Measurements from ENCODE around the gene KAZN. TPM values are rescaled to one million over a fixed set of nuclear protein-coding genes. Genes with fewer than 3 reads are reported as not detected.

Gene KAZN
- total and polyA plus RNA-seq, 4 experiments from 2014 or later, result 0.08 to 0.47 TPM; not detected in 2

- POLR2A ChIA-PET (ENCODE audit: partially characterized antibody), result no interaction called here
- H3K4me3 Mint-ChIP-seq, result no peak overlapping the region
- no peak for DNase-seq
- no peaks in the 10 kb centered on the region for H3K27me3 ChIP-seq (ENCODE audit: insufficient read depth, low read length)
- H3K9me3 Mint-ChIP-seq, result peaks cover 0 to 2% (median 0%) of the 10 kb centered on the region in 8 donors
- no peaks in the 10 kb centered on the region for H3K9me3 ChIP-seq (ENCODE audit: control insufficient read depth in 1 of 2, low read length in 2 of 2)
- no peaks in the 10 kb centered on the region for H3K4me1 Mint-ChIP-seq
- no peaks in the 10 kb centered on the region for H3K36me3 ChIP-seq (ENCODE audit: insufficient read depth, low read length)
- no peaks in the 10 kb centered on the region for H3K36me3 Mint-ChIP-seq
- H3K27me3 Mint-ChIP-seq, result no peaks in the 10 kb centered on the region
- H3K4me3 ChIP-seq (ENCODE audit: low read length in 2 of 2), result no peak overlapping the region
- intact Hi-C loops (cut with micrococcal nuclease), result no loop called here
- CTCF ChIA-PET (ENCODE audit: partially characterized antibody), result interaction anchor here (0.6 kb wide), 1 partner anchor 13 kb away, joined by 3 read pairs; no protein-coding TSS in a partner anchor
- no peak overlapping the region for H3K27ac ChIP-seq (ENCODE audit: low read depth, low read length)
- no peaks in the 10 kb centered on the region for H3K4me1 ChIP-seq (ENCODE audit: insufficient read depth, low read length)
- no peak overlapping the region for H3K27ac Mint-ChIP-seq
Observed at GRCh38 chr1:14634486-14634885, 36.0 kb downstream of the KAZN start.

DNA sequence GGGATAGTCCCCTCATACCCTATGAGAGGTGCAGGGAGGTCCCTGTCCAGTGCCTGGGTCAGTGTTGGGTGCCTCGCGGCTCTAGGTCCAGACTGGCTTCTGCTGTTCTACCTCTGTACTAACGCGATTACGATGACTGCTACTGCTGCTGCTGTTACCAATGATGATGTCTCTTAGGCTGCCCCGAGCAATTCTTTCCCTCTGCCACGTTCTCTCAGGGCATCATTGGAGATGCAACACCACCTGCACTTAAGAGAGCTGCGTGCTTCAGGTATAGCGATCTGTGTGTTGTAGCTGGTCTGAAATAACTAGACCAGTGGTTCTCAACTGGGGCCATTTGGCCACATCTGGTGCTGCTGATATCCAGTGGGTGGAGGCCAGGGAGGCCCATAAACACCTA is 36.9 kb downstream of the KAZN start:
- POLR2A ChIA-PET (ENCODE audit: partially characterized antibody), result no interaction called here
- H3K27me3 ChIP-seq (ENCODE audit: insufficient read depth, low read length), result no peaks in the 10 kb centered on the region
- no peaks in the 10 kb centered on the region for H3K36me3 ChIP-seq (ENCODE audit: insufficient read depth, low read length)
- no peaks in the 10 kb centered on the region for H3K4me1 Mint-ChIP-seq
- H3K36me3 Mint-ChIP-seq, result no peaks in the 10 kb centered on the region
- no peak overlapping the region for H3K27ac ChIP-seq (ENCODE audit: low read depth, low read length)
- no peak overlapping the region for H3K27ac Mint-ChIP-seq
- H3K9me3 ChIP-seq (ENCODE audit: control insufficient read depth in 1 of 2, low read length in 2 of 2), result no peaks in the 10 kb centered on the region
- peaks cover 0 to 2% (median 0%) of the 10 kb centered on the region in 8 donors for H3K9me3 Mint-ChIP-seq
- H3K27me3 Mint-ChIP-seq, result no peaks in the 10 kb centered on the region
- no peak overlapping the region for H3K4me3 Mint-ChIP-seq
- intact Hi-C loops (cut with micrococcal nuclease), result no loop called here
- H3K4me3 ChIP-seq (ENCODE audit: low read length in 2 of 2), result no peak overlapping the region
- DNase-seq, result no peak
- CTCF ChIA-PET (ENCODE audit: partially characterized antibody), result no interaction called here
- H3K4me1 ChIP-seq (ENCODE audit: insufficient read depth, low read length), result no peaks in the 10 kb centered on the region

GRCh38 chr1:14636897-14637632 is 38.6 kb downstream of the KAZN start:
- ChIA-PET CTCF (ENCODE audit: partially characterized antibody) (no interaction called here), POLR2A (ENCODE audit: partially characterized antibody) (no interaction called here)
- H3K27me3 ChIP-seq (ENCODE audit: insufficient read depth, low read length), result no peaks in the 10 kb centered on the region
- H3K27ac ChIP-seq (ENCODE audit: low read depth, low read length), result no peak overlapping the region
- no peak for DNase-seq
- Mint-ChIP-seq H3K36me3 (no peaks in the 10 kb centered on the region), H3K4me1 (no peaks in the 10 kb centered on the region), H3K27me3 (no peaks in the 10 kb centered on the region), H3K4me3 (no peak overlapping the region), H3K9me3 (peaks cover 0 to 8% (median 4%) of the 10 kb centered on the region in 8 donors), H3K27ac (no peak overlapping the region)
- intact Hi-C loops (cut with micrococcal nuclease), result no loop called here
- H3K9me3 ChIP-seq (ENCODE audit: control insufficient read depth in 1 of 2, low read length in 2 of 2), result no peaks in the 10 kb centered on the region
- H3K36me3 ChIP-seq (ENCODE audit: insufficient read depth, low read length), result no peaks in the 10 kb centered on the region
- no peak overlapping the region for H3K4me3 ChIP-seq (ENCODE audit: low read length in 2 of 2)
- H3K4me1 ChIP-seq (ENCODE audit: insufficient read depth, low read length), result no peaks in the 10 kb centered on the region

DNA sequence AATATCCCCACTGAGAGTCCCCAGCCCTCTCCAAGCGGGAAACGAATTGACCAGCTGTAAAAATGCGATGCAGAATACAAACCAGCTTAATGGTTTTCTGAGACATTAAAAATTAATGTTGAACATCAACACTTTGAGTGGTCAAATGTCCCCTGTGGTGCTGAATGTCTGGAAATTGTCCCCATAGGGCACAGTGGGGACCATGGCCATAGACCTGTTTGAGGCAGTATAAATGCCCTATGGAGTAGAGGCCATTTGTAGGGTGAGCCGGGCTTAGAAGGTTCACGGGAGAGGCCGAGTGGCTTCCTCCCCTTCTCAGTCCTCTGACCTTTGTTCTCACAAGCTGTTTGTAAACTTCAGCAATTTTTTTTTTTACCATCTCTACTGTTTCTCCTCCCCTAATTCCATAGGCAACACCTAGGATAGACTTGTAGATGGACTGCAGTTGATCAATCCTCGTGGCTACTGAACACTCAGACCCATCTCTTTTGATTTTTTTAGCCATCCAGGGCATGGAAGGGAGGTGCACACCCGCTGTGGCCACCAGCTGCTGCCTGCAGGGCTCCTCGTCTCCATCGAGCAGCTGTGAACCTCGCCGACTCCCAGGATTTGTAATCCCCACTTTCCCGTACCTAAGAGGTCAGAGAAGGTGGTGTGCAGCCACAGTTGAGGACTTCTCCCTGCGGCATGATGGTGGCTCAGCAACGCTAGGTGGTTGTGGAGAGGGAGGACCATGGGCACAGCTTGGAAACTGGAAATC is 41.0 kb downstream of the KAZN start:
- no peaks in the 10 kb centered on the region for H3K27me3 Mint-ChIP-seq
- no peak overlapping the region for H3K4me3 Mint-ChIP-seq
- no peaks in the 10 kb centered on the region for H3K4me1 Mint-ChIP-seq
- Histone ChIP-seq H3K4me3 (ENCODE audit: low read length in 2 of 2) (no peak overlapping the region), H3K36me3 (ENCODE audit: insufficient read depth, low read length) (no peaks in the 10 kb centered on the region), H3K27ac (ENCODE audit: low read depth, low read length) (no peak overlapping the region), H3K27me3 (ENCODE audit: insufficient read depth, low read length) (no peaks in the 10 kb centered on the region), H3K4me1 (ENCODE audit: insufficient read depth, low read length) (no peaks in the 10 kb centered on the region), H3K9me3 (ENCODE audit: control insufficient read depth in 1 of 2, low read length in 2 of 2) (no peaks in the 10 kb centered on the region)
- no peak for DNase-seq
- no peaks in the 10 kb centered on the region for H3K36me3 Mint-ChIP-seq
- H3K27ac Mint-ChIP-seq, result no peak overlapping the region
- intact Hi-C loops (cut with micrococcal nuclease), result no loop called here
- H3K9me3 Mint-ChIP-seq, result peaks cover 0 to 14% (median 6%) of the 10 kb centered on the region in 8 donors
- ChIA-PET CTCF (ENCODE audit: partially characterized antibody) (no interaction called here), POLR2A (ENCODE audit: partially characterized antibody) (no interaction called here)

- Mint-ChIP-seq H3K27me3 (peaks cover 0 to under 1% of the 10 kb centered on the region in 2 donors), H3K4me1 (no peaks in the 10 kb centered on the region), H3K4me3 (no peak overlapping the region), H3K9me3 (peaks cover 5 to 27% (median 14%) of the 10 kb centered on the region in 8 donors), H3K27ac (no peak overlapping the region), H3K36me3 (no peaks in the 10 kb centered on the region)
- ChIA-PET CTCF (ENCODE audit: partially characterized antibody) (no interaction called here), POLR2A (ENCODE audit: partially characterized antibody) (no interaction called here)
- DNase-seq, result no peak
- no peak overlapping the region for H3K4me3 ChIP-seq (ENCODE audit: low read length in 2 of 2)
- H3K4me1 ChIP-seq (ENCODE audit: insufficient read depth, low read length), result no peaks in the 10 kb centered on the region
- no peaks in the 10 kb centered on the region for H3K36me3 ChIP-seq (ENCODE audit: insufficient read depth, low read length)
- no peaks in the 10 kb centered on the region for H3K9me3 ChIP-seq (ENCODE audit: control insufficient read depth in 1 of 2, low read length in 2 of 2)
- intact Hi-C loops (cut with micrococcal nuclease), result no loop called here
- no peaks in the 10 kb centered on the region for H3K27me3 ChIP-seq (ENCODE audit: insufficient read depth, low read length)
- H3K27ac ChIP-seq (ENCODE audit: low read depth, low read length), result no peak overlapping the region
Observed at GRCh38 chr1:14642712-14643111, 44.2 kb downstream of the KAZN start.

DNA sequence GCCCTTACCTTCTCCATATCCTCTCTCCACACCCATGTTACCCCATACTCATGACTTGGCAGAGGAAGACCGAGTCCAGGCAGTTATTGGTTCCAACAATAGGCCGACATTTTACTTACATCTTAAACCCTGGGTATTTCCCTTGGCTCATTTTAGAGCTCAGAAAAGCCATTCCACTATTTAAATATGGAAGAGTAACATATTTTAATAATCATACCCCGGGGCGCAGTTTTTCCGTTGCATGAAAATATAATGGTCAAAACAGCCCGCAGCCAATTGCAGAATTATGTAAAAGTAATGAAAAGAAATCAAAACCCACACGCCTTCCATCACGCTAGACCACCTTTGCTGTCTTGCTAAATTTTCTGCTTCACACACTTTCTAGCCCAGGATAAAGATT is 48.5 kb downstream of the KAZN start:
- POLR2A ChIA-PET (ENCODE audit: partially characterized antibody), result no interaction called here
- H3K4me3 Mint-ChIP-seq, result no peak overlapping the region
- DNase-seq, result no peak

GRCh38 chr1:14647777-14648176 is 49.3 kb downstream of the KAZN start:
- H3K27ac Mint-ChIP-seq, result no peak overlapping the region
- ChIA-PET POLR2A (ENCODE audit: partially characterized antibody) (no interaction called here), CTCF (ENCODE audit: partially characterized antibody) (no interaction called here)
- Histone ChIP-seq H3K27me3 (ENCODE audit: insufficient read depth, low read length) (no peaks in the 10 kb centered on the region), H3K4me1 (ENCODE audit: insufficient read depth, low read length) (no peaks in the 10 kb centered on the region), H3K27ac (ENCODE audit: low read depth, low read length) (no peak overlapping the region), H3K4me3 (ENCODE audit: low read length in 2 of 2) (no peak overlapping the region), H3K36me3 (ENCODE audit: insufficient read depth, low read length) (no peaks in the 10 kb centered on the region), H3K9me3 (ENCODE audit: control insufficient read depth in 1 of 2, low read length in 2 of 2) (no peaks in the 10 kb centered on the region)
- H3K36me3 Mint-ChIP-seq, result no peaks in the 10 kb centered on the region
- H3K4me3 Mint-ChIP-seq, result no peak overlapping the region
- H3K4me1 Mint-ChIP-seq, result no peaks in the 10 kb centered on the region
- H3K9me3 Mint-ChIP-seq, result peaks cover 5 to 19% (median 10%) of the 10 kb centered on the region in 8 donors
- peaks cover 2 to 4% of the 10 kb centered on the region in 2 donors for H3K27me3 Mint-ChIP-seq
- no peak for DNase-seq
- intact Hi-C loops (cut with micrococcal nuclease), result no loop called here

More for the DNA sequence above, 48.5 kb downstream of the KAZN start:
- Histone ChIP-seq H3K4me1 (ENCODE audit: insufficient read depth, low read length) (no peaks in the 10 kb centered on the region), H3K36me3 (ENCODE audit: insufficient read depth, low read length) (no peaks in the 10 kb centered on the region), H3K4me3 (ENCODE audit: low read length in 2 of 2) (no peak overlapping the region), H3K27me3 (ENCODE audit: insufficient read depth, low read length) (no peaks in the 10 kb centered on the region), H3K27ac (ENCODE audit: low read depth, low read length) (no peak overlapping the region), H3K9me3 (ENCODE audit: control insufficient read depth in 1 of 2, low read length in 2 of 2) (no peaks in the 10 kb centered on the region)
- intact Hi-C loops (cut with micrococcal nuclease), result no loop called here
- Mint-ChIP-seq H3K27me3 (peaks cover 2 to 4% of the 10 kb centered on the region in 2 donors), H3K36me3 (no peaks in the 10 kb centered on the region), H3K9me3 (peaks cover 5 to 19% (median 11%) of the 10 kb centered on the region in 8 donors), H3K27ac (no peak overlapping the region), H3K4me1 (no peaks in the 10 kb centered on the region)
- CTCF ChIA-PET (ENCODE audit: partially characterized antibody), result no interaction called here
